ENCODE measurements around the gene MPND. TPM values are rescaled to one million over a fixed set of nuclear protein-coding genes. Genes with fewer than 3 reads are reported as not detected.
A peak's percentile ranks its signal among the peaks of the same experiment; 100 is the strongest.

MPND gene
- total RNA-seq, 4 donors from 2014 or later, result 8.3 to 26.1 (median 20.8) TPM

DNA sequence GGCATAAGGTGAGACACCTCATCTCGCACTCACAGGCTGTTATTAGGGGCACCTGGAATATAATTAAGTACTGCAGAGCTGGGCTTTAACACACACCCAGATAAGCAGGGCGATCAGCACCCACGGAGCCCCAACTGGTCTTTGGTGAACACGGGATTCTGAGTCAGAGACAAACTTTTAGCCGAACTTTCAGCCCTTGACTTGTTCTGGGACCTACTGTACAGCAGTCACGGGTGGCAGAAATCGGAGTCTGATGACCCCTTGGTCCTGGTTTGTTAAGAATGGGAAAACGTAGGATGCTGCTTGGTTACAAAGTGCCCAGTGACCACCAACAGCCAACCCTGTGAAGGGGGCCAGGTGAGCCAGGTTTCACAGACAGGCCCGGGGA lies 47.9 kb downstream of the MPND start:
- Histone ChIP-seq H3K4me3 (peak overlapping the region in 2 of 4 donors; percentile 17 to 33), H3K4me1 (peaks cover 0 to 54% (median 13%) of the 10 kb centered on the region in 4 donors), H3K36me3 (peaks cover 0 to 25% (median 0%) of the 10 kb centered on the region in 3 donors), H3K27ac (peak overlapping the region; percentile 46 to 85 (median 78)), H3K9me3 (no peaks in the 10 kb centered on the region), H3K27me3 (no peaks in the 10 kb centered on the region)
- no peak for TF ChIP-seq POLR2A (IDR thresholded peaks at IDR 0.05)
- TF ChIP-seq, protein P1, sequence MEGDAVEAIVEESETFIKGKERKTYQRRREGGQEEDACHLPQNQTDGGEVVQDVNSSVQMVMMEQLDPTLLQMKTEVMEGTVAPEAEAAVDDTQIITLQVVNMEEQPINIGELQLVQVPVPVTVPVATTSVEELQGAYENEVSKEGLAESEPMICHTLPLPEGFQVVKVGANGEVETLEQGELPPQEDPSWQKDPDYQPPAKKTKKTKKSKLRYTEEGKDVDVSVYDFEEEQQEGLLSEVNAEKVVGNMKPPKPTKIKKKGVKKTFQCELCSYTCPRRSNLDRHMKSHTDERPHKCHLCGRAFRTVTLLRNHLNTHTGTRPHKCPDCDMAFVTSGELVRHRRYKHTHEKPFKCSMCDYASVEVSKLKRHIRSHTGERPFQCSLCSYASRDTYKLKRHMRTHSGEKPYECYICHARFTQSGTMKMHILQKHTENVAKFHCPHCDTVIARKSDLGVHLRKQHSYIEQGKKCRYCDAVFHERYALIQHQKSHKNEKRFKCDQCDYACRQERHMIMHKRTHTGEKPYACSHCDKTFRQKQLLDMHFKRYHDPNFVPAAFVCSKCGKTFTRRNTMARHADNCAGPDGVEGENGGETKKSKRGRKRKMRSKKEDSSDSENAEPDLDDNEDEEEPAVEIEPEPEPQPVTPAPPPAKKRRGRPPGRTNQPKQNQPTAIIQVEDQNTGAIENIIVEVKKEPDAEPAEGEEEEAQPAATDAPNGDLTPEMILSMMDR (IDR thresholded peaks at IDR 0.05), result no peak
- DNase-seq, result no peak

DNA sequence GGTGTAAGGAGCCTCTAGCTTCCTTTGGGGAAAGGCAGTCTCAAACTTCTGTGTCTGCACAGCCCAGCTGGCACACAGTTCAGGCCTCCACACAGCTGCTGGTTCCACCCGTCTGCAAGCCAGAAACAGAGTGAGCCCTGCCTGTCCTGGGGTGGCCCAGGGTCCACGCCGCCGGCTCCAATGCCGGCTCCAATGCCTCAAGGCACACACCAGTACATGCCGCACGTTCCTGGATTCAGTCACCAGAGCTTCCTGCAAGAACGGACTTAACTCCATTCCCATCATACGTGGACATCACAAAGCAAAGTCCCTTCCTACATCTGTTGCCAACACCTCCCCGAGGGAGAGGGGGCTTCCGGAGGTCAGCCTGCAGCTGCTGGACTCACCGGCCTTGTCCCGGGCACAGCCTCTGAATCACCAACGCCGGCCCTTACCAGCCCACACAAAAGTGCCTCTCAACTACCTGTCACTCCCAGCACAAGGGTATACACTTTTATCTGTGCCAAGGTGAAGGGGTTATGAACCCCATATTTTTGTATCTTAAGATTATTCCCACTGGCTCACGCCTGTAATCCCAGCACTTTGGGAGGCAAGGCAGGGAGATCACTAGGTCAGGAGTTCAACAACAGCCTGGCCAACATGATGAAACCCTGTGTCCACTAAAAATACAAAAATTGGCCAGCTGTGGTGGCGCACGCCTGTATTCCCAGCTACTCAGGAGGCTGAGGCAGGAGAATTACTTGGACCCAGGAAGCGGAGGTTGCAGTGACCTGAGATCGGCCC lies 48.5 kb downstream of the MPND start:
- TF ChIP-seq, protein P1 (IDR thresholded peaks at IDR 0.05), result no peak
- TF ChIP-seq POLR2A (IDR thresholded peaks at IDR 0.05), result no peak

DNA sequence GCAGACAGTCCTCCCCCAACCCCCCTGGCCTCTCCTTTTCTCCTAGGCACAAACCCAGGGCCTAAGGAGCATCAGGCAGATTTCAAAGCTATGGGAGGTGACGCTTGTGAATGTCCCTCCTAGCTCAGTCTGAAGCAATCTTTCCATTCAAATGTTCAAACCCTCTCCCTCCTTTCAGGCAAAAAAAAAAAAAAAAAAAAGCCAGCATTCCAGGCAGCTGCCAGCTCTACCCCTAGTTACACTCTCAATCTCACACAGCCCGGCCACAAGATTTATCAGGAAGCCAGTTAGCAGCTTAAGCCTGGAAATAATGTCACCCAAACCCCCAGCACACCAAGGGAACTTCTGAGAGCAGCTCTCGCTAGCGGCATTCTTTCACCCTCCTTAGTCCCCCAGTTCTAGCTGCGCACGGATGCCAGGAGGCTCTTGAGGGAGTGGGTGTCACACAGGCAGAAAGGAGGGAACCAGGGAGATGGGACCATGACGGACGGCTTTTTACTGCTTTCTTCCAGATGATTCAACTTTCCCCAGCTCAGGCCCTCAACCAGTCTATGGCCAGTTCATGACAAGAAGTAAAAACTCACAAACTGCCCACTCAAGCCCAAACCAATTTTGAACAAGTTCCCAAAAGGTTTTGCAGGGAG lies 50.7 kb downstream of the MPND start:
- Histone ChIP-seq H3K36me3 (peaks cover 0 to 26% (median 0%) of the 10 kb centered on the region in 3 donors), H3K4me3 (no peak overlapping the region), H3K9me3 (no peaks in the 10 kb centered on the region), H3K4me1 (peaks cover 0 to 53% (median 18%) of the 10 kb centered on the region in 4 donors), H3K27me3 (no peaks in the 10 kb centered on the region), H3K27ac (peak overlapping the region in 1 of 4 donors; percentile 4)
- DNase-seq, result no peak
- TF ChIP-seq, protein P1 (IDR thresholded peaks at IDR 0.05), result no peak
- TF ChIP-seq POLR2A (IDR thresholded peaks at IDR 0.05), result no peak

More for the DNA sequence above, 48.5 kb downstream of the MPND start:
- Histone ChIP-seq H3K27me3 (no peaks in the 10 kb centered on the region), H3K4me1 (peaks cover 0 to 54% (median 13%) of the 10 kb centered on the region in 4 donors), H3K36me3 (peaks cover 0 to 26% (median 0%) of the 10 kb centered on the region in 3 donors), H3K27ac (peak overlapping the region; percentile 46 to 85 (median 78)), H3K4me3 (peak overlapping the region in 1 of 4 donors; percentile 33), H3K9me3 (no peaks in the 10 kb centered on the region)
- DNase-seq, result peak in 1 of 3 donors; percentile 57

DNA sequence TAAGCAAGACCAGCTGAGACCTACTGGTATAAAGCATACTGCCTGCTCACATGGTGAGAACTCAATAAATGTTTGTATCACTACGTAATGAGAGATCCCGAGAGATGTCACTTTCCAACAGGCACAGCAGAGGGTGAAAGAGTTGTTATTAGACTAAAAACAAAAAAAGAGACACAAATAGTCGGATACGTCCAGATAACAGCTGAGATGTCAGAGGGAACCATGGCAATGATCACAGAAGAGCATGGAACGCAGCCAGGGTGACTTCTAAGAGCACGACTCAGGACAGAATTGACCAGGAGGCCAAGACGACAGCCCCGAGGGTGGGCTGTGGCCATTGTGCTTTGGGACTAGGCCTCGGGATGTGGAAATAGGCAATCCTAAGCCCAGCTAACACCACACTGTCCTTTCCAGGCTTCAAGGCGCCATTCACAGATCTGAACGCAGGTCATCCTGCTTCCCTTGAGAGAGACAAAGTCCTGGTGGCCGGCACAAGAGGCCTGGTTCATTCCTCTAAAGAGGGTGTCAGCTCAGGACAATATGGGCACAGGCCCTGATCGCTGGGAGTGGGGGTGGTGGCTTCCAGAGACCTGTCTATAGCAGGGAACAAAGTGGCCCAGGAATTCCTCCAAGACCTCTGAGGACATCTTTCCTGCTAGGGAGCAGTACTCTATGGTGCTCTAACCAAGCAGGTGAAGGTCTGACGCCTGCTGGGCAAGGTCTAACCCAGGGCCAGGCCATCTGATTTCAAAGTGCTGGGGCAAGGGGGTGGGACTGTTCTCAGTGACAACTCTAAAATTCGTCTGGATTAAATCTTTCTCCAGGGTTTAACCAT lies 53.8 kb downstream of the MPND start:
- no peak for DNase-seq
- peaks cover 0 to 28% (median 13%) of the 10 kb centered on the region in 4 donors for H3K4me1 ChIP-seq
- H3K27ac ChIP-seq, result no peak overlapping the region
- H3K27me3 ChIP-seq, result no peaks in the 10 kb centered on the region
- no peak overlapping the region for H3K4me3 ChIP-seq
- no peak for TF ChIP-seq POLR2A (IDR thresholded peaks at IDR 0.05)
- TF ChIP-seq, protein P1 (IDR thresholded peaks at IDR 0.05), result no peak
- no peaks in the 10 kb centered on the region for H3K9me3 ChIP-seq
- H3K36me3 ChIP-seq, result peaks cover 0 to 26% (median 0%) of the 10 kb centered on the region in 3 donors

DNA sequence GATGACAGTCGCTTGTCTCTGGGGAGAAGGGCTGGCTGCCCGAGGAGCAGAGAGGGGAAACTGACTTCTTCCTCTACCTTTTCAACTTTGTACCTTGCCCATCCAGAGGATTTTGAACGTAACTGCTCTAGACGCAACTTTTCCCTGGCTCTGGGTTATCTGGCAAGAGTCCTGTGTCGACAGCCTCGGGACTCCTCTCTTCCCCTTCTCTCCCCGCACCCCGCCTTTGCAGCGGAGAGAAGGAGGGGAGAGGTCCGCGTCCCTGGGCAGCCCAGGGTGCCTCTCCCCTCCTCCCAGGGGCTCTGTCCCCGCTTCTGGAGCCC lies 56.4 kb downstream of the MPND start:
- DNase-seq, result peak in 1 of 3 donors; percentile 22
- no peaks in the 10 kb centered on the region for H3K27me3 ChIP-seq
- peak in 1 of 2 donors; percentile 24 for TF ChIP-seq POLR2A (IDR thresholded peaks at IDR 0.05)
- TF ChIP-seq, protein P1 (IDR thresholded peaks at IDR 0.05), result no peak
- H3K4me3 ChIP-seq, result peak overlapping the region; percentile 96 to 99 (median 98)
- no peaks in the 10 kb centered on the region for H3K9me3 ChIP-seq
- H3K36me3 ChIP-seq, result peaks cover 0 to 24% (median 0%) of the 10 kb centered on the region in 3 donors
- peaks cover 0 to 22% (median 15%) of the 10 kb centered on the region in 4 donors for H3K4me1 ChIP-seq
- peak overlapping the region; percentile 96 to 98 (median 96) for H3K27ac ChIP-seq

All from Peyer's patch (tissue), 4 donors.